Inflammatory macrophage (primary cell): ENCODE results near the gene GPATCH3.
"Not testable (repeated sequence)": the region's sequence is repeated elsewhere in the genome, so short reads cannot be mapped to it uniquely, and the experiment has no call there.

Source experiments
- DNase-seq, 2 donors: peaks; one replicate each; pipeline ENCODE4 v3.0.0-alpha.2; 2020 to 2022

GPATCH3 gene

DNA sequence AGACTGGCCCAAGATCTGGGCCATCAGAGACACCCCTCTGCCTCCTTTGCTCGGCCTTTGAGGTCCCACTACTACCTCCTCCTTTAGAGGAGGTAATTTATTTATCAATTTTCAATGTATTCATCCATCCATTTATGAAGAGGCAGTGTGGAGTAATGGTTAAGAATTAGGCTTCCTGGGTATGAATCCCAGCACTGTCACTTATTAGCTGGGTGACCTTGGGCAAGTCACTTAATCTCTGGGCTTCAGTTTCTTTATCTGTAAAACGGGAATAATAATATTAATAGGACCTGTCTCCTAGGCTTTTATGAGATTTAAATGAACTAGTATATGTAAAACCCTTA is 11.9 kb upstream of the GPATCH3 start:
- no peak for DNase-seq

DNA sequence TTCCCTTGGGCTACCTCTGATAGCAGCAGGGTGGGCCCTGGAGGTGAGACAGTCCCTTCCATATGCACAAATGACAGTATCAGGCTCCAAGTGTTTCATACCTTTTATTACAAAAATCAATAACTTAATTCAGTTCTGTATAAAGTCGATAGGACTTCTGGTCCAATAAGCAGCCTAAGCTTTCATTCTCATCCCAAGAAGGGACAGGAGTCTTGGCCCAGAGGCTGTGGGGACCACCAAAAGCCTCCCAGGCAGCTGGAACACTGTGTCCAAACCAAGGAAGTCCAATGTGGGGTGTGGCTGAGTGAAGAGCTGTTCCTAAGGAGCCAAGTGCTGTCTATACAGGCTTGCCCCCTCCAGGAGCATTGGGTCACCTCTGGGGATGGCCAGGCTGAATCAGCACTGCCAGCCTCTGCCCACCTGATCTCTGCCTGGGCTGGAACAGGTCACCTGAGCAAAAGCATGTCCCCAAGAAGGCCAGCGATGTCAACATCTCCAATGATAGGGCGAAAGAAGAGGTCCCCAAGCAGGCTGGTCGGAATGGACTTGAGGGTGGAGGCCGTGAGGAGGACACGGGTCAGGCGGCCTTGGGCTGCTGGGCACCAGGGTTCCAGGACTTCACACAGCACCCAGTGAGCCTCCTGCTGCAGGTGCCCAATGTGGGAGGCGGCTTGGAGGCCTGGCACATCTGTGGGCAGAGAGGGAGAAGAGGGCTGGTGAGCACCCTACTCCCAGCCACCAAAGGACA is 11.3 kb upstream of the GPATCH3 start:
- no peak for DNase-seq

DNA sequence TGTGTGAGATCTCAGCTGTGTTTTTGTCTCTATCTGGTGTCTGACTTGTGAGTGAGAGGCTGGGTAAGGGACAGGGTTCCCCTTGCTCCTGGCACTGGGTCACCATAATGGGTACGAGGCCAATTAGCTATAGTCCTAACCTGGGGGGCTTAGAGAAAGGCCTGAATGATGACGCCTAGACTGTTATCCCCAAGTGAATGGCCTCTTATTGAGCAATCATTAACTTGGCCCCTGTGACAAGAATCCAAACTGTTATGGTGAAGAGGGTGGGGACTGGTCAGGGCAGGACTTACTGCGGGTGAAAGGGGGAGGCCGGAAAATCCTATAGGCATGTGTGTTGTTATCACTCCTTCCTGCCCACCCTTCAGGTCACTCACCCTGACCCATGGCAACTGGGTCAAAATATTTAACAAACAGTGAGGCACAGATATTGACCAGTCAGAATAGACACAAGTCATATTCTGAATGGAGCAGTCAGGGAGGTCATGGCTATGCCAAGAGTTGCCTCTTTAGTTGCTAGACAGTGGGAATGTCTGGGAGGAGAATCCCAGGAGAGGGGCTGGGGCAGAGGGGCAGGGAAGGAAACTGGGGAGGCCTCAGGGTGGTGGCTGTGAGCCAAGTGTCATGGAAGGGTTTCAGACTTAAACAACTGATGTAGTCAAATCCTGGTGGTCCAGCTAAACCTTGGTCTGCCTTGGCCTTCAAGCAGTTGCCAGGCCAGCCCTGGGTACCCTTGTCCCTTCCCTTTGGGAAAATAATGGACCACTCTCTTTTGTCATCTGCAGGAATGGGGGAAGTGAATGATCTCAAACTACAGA is 10.3 kb upstream of the GPATCH3 start:
- DNase-seq: no peak

DNA sequence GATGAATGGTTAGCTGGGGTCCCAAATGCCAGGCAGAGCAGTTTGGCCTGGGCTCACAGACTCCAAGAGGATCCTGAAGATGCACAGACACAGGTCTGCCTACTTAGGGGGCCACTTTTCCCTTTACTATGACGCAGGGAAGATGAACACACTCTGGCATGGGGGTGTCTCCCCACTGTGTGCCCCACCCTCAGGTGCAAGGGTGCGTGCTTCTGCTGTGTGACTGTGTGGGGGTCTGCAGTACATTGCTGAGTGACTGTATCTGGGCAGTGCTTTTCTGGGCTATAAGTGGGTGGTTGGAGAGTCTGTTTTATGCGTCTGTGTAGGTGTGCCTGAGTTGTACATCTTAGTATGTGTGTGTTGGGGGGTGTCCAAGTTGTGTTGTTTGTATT is 9.7 kb upstream of the GPATCH3 start:
- DNase-seq: no peak

DNA sequence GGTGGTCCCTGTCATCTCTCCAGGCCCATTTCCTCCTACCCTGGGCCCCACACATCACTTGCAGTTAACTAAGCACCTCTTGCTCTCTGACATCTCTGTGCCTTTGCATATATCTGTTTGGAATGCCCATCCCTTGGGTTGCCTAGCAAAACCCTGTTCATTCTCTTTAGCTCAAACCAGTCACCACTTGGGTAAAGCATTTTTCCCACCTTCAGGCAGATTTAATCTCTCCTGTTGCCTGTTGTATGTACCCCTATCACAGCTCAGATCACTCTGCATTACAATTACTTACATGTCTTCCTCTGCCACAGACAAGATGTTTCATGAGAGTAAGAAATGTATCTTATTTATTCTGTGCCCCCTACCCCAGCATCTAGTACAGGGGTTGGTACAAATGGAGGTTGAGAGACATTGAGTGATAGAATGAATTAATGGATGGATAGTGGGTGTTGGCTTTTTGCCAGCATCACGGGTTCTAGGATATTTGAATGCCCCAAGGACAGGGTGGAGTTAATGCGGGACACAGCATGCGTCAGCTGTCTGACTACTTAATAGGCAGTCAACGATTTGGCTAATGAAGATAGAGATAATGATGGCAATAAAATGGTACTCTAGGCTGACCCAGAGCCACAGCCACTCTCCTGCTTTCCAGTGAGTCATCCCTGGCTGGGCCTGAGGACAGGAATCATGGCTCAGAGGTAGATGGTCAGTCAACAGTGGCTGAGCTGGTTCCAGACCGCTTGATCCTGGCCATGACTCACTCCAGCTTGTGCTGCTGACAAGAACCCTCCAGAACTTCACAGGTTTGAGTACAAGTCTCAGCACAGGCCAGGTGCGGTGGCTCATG is 7.0 kb upstream of the GPATCH3 start:
- DNase-seq: no peak

DNA sequence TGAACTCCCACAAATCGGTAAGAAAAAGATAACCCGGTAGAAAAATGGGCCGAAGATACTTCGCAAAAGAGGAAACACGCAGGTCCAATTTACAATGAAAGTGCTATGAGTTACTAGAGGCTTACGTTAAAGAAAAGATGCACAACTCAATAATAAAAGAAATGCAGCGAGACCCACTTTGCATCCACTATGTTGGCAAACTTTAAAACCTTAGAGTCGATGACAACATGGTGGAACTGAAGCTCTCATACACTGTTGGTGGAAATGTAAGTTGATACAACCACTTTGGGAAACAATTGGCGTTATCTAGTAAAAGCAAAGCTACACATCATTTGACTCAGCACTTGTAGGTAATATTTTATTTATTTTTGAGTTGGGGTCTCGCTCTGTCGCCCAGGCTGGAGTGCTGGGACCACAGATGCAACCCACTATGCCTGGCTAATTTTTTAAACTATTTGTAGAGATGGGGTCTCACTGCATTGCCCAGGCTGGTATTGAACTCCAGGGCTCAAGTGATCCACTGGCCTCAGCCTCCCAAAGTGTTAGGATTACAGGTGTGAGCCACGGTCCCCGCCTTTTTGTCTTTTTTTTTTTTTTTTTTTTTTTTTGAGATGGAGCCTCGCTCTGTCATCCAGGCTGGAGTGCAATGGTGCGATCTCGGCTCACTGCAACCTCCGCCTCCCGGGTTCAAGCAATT is 696 bp upstream of the GPATCH3 start:
- no peak for DNase-seq

DNA sequence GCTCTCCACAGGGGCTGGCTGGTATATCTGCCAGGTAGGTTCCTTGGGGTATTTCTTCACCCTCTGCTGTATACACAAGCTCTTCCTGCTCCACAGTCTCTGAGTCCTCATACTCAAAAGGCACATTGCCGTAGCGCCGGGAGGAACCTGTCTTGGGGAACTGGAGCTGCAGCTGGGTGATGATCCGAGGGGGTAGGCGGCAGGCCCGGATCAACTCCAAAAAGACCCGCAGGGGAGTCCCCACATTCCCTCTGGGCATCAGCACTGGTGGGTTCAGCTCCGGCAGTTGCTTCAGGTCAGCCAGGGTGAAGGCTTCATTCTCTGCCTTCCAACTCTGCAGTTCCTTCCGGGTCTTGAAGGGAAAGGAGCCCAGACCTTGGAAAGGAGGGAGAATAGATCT is 2.9 kb downstream of the GPATCH3 start:
- DNase-seq: no peak

DNA sequence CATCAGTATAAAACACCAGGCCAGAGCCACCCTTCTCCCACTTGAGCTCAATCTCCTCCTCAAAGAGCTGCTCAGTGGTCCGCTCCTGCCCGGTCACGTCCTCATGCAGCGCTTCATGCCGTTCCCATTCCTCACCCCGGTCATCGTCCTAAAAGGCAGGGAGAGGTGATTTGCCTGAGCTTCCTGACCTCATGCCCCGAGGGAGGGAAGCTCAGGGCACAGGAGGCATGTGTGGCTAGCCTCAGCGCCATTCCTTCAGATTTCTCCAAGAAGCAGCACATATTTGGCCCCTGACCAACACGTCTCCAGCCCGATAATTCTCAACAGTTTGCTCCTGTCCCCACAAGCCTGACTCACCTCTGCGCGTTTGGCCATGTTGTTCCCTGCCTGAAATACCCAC is 6.0 kb downstream of the GPATCH3 start:
- no peak for DNase-seq

DNA sequence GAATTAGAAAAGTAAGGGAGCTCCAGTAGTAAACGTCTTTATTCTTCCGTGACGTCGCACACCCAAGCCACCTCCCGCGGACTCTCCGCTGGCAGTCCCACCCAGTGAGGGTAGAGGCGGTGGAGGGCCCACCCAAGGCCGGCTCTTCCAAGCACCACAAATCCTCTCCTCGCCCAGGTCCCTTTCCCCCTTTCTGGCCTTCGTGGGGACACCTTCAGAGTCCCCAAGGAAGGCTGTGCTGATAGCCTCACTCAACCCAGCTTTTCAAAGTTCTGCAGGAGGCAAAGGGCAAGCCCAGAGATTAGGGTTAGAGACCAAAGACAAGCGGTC is 9.8 kb downstream of the GPATCH3 start:
- no peak for DNase-seq

DNA sequence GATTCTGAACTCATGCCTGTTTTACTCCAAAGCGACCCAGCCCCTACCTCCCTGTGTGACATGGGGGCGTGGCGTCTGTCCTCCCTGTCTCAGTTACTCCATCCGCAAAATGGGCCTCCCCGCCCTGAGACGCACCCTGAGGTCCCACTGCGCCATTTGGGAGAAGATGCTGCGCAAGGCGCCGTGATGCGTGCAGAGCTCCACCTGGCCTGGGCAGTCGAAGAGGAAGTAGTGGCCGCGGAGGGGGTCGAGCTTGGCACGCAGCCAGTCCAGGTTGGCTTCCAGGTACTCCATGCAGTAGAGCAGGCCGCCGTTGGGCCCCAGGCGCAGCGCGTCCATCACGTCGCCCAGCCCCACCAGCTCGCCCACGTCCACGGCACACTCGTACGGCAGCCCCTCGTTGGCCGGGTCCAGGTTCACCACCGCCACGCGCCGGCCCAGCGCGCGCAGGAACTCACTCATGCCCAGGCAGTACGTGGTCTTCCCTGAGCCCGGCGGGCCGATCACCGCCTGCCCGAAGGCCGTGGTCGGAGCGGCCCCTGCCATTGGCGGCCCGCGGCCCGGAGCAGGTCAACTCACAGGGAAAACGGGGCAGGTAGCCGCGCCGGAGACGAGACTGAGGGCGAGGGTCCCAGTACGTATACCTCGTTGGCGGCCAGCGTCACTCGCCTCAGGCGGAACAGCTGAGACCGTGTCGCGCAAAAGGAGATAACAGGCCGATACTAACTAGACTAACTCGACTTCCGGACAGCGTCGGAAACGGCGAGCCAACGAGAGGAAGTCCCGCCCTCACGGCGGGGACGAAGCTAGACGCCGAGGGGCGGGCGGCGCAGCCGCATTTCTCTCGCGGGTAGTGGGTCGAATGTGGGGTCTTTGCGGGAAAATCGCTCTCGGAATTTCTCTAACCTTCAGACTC is 10.5 kb downstream of the GPATCH3 start, which contains the start of gene GPN2:
TSS of gene GPN2 (minus strand) at position 733 of the 916 bp plus-strand sequence. CDS start at position 546, 187 bp downstream.
- peak; percentile 63 to 83 for DNase-seq

DNA sequence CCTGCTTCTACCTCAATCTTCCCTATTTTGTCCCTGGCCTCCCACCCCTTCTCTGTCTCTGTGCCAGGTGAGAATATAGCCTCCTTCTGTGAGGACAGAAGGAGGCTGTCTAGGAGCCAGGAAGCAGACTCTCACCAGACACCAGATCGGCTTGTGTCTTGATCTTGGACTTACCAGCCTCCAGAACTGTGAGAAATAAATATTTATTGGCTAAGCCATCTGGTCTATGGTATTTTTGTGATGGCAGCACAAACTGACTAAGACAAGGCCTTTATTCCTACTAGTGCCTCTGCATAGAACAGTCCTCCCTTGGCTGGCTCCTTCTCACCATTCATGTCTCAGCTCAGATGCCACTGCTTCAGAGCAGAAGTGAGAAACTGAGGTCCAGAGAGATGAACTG is 12.0 kb downstream of the GPATCH3 start:
- DNase-seq: no peak

DNA sequence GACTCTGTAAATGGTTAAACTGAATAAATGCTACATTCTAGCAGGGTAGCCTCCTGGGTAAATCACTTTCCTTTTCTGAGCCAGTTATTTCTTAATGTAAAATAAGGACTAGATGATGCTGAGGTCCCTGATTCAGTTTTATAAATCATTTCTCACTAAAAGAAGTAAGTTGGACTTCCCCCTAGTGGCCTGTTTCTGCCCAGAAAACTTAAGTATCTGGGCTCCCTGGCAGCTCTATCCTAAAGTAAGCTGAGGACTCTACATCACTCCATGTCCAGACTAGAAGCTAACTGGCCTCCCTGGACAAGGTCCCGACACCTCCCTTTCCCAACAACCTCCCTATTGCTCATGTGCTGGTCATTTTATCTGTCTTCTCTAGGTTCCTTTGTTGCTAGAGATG is 13.1 kb downstream of the GPATCH3 start:
- DNase-seq: peak; percentile 46 to 49

DNA sequence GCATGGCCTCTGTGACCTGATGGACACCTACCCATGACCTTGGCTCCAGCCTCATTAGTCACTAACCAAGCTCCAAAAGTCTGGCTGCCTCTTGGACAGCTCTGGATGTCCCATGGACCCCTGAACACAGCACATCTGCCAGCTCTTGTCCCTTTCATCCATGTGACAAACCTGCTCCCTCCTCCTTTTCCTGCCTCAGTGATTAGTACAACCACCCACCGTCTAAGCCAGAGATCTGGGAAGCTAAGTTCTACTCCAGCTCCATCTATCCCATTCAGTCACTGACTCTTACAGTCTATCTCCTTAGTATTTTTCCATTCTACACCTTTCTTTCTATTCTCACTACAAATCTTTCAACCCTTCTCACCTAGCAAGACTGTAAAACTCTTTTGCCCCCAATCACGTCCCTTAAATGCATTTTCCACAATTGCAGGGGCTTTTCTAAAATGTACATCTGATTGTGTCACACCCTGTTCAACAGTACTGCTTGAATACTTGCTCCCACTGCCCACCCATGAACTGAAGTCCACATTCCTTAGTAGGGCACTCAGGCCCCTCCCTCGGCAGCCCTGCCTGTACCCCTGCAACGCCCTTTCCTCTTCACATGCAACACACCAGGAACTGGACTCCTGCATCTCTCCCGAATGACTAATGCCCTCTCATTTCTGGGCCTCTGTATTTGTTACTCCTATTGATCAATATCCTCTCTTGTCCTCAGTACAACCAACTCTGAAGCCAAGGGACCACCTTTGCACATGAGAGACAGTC is 17.4 kb downstream of the GPATCH3 start:
- no peak for DNase-seq

DNA sequence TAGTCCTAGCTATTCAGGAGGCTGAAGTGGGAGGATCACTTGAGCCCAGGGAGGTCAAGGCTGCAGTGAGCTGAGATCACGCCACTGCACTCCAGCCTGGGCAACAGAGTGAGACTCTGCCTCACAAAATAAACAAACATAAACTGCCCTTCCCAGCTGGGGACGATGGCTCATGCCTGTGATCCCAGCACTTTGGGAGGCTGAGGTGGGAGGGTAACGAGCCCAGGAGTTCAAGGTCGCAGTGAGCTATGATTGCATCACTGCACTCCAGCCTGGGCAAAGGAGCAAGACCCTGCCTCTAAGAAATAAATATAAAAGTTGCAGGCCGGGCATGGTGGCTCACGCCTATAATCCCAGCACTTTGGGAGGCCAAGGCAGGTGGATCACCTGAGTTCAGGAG is 18.7 kb downstream of the GPATCH3 start:
- not testable (repeated sequence) for DNase-seq

DNA sequence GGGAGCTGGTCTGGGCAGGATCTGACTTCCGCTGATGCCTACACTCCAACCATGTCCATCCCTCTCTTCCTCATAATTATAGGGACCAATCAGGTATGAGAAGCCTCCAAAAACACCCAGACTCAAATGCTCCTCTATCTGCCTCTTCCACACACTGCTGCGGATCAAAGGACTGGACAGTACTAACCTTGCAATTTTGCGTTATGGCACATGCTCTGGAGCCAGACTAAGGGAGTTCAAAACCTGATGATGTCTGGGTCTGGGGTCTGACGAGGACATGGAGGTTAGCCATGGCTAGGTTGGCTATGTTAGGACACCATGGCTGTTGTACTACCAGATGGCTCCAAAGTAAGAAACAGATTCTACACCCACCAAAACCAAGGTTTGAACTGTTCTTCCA is 20.5 kb downstream of the GPATCH3 start:
- no peak for DNase-seq

DNA sequence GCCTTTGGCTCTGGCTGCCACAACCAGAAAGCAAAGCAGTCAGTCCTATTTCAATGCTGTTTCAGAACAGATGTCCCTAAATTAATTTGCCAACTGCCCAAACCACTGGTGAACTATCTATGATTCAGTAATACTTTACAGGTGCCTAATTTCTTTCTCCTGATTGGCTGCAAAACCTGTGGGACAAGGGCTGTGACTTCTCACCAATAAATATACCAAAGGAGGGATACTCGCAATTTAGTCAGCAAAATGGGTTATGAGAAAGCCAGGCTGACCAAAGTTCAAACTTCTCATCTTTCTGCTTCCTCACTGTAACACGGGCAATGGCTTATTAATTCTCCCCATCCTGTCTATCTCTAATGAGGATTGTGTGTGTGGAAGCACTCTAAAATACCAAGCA is 22.9 kb downstream of the GPATCH3 start:
- DNase-seq: no peak

DNA sequence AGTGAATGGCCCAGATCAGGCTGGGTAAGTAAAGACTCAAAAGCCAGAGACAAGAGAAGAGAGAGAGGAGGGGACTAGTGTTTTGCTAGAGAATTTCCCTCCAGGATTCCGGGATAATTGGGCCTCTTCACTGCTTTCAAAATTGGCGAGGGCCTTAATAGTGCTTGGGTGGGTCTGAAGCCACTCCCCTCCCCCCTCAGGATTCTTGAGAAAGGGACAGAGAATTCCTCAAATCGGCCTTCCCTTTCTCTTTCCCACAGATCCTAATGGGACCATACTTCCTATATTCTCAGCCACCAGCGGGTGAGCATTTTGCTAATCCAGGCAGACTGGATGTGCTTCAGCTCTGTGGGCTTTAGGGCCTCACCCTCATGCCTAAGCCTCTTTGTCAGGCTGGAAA is 25.4 kb downstream of the GPATCH3 start:
- DNase-seq: no peak

DNA sequence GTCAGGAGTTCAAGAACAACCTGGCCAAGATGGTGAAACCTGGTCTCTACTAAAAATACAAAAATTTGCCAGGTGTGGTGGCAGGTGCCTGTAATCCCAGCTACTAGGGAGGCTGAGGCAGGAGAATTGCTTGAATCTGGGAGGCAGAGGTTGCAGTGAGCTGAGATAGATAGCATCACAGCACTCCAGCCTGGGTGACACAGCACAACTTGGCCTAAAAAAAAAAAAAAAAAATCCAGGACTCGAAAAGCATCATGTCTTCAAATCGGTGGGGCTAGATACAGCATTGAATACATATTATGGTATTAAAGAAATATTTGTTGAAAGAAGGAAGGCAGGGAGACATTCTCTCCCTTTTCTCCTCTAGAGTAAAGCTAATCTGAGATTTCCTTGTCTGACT is 27.2 kb downstream of the GPATCH3 start:
- DNase-seq: not testable (repeated sequence)

DNA sequence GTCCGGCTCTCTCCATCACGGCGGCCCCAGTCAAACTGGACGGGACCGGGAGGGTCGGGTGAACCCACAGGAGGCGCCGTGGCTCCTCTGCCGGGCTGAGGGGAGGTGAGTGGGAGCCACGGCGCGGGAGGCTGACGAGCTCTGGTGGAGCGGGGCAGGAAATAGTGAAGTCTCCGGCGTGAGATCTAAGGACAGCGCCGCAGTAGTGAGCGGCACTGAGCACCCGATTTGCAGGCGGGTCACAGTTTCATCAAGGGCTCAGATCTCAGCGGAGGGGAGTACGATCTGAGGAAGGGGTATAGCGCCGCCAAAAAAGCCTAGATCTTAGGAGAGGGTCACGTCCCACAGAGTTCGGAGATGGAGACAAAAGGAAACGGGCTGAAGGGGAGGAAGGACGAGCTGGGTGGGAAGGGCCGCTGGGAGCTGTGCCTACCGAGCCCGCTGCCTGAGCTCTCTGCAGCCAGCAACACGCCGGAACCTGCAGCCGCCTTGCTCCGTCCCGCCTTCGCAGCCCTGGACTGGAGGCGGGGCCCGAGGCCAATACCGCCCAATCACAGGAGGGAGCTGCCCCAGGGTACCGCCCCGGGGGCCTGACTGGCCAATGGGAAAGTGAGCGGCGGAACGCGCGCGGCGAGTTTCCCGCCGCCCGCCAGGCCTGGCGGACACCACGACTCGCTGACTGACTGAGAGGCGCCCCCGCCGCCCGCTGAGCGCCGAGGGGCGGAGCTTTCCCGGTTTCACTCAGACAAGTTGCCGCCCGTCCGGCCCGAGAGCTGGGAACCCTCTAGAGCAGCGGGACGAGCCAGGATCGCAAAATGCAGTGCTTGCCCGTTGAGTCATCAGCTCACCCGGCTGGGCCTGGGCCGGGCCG is 35.4 kb downstream of the GPATCH3 start:
- DNase-seq: peak; percentile 97 to 98

DNA sequence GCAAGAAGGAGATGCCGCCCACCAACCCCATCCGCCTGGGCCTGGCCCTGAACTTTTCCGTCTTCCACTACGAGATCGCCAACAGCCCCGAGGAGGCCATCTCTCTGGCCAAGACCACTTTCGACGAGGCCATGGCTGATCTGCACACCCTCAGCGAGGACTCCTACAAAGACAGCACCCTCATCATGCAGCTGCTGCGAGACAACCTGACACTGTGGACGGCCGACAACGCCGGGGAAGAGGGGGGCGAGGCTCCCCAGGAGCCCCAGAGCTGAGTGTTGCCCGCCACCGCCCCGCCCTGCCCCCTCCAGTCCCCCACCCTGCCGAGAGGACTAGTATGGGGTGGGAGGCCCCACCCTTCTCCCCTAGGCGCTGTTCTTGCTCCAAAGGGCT is 36.6 kb downstream of the GPATCH3 start:
- DNase-seq: no peak
